GM18873 (cell line): ENCODE measurements around the gene NTN3.

Experiments
- ATAC-seq: cut with Tn5 transposase; IDR thresholded peaks from one replicate; pipeline ENCODE4 v1.9.1; 2021; ENCODE audit warnings: mild to moderate bottlenecking, moderate library complexity, moderate number of reproducible peaks; ENCODE audit not compliant: unreplicated experiment, low FRiP score

The NTN3 gene

GRCh38 chr16:2511996-2512734, 41.1 kb downstream of the NTN3 start:
- no peak for ATAC-seq

- no peak for ATAC-seq
These were observed 41.8 kb downstream of the NTN3 start for GRCh38 chr16:2512735-2513404.

- peak; percentile 40 for ATAC-seq
These were observed 42.6 kb downstream of the NTN3 start, which contains the start of gene ATP6V0C for GRCh38 chr16:2513405-2514332. TSS of gene ATP6V0C (plus strand) at chr16:2513952. CDS start at chr16:2514104, 152 bp downstream.

- ATAC-seq, result no peak
These were observed 43.5 kb downstream of the NTN3 start for GRCh38 chr16:2514333-2515179.

GRCh38 chr16:2515180-2515851, 44.2 kb downstream of the NTN3 start:
- ATAC-seq, result no peak

GRCh38 chr16:2516391-2517240, 45.5 kb downstream of the NTN3 start:
- ATAC-seq, result no peak

- ATAC-seq, result no peak
These were observed 47.0 kb downstream of the NTN3 start for GRCh38 chr16:2517954-2518605.

- no peak for ATAC-seq
These were observed 48.0 kb downstream of the NTN3 start for GRCh38 chr16:2518823-2519710.

GRCh38 chr16:2519711-2520080, 48.6 kb downstream of the NTN3 start:
- no peak for ATAC-seq

- ATAC-seq, result no peak
These were observed 49.1 kb downstream of the NTN3 start, which contains the start of gene AMDHD2 for GRCh38 chr16:2520097-2520783. TSS of gene AMDHD2 (plus strand) at chr16:2520371. CDS start at chr16:2520459, 88 bp downstream.

GRCh38 chr16:2520784-2521531, 49.9 kb downstream of the NTN3 start:
- no peak for ATAC-seq
